AG09319 (cell line): ENCODE data around the gene SLC25A22.

Source experiments
- DNase-seq: peaks from one replicate; pipeline ENCODE4 v3.0.0-alpha.2; 2010; ENCODE audit warnings: low read depth; ENCODE audit errors: extremely low read depth
- CTCF ChIP-seq: IDR thresholded peaks from 2 replicates; pipeline ENCODE4 v1.5.1; 2011; ENCODE audit warnings: low read depth, mild to moderate bottlenecking, inconsistent platforms, low read length, moderate library complexity

Gene SLC25A22

GRCh38 chr11:833849-834311 is 35.8 kb upstream of the SLC25A22 start:
- no peak for DNase-seq
- no peak for TF ChIP-seq CTCF

- no peak for DNase-seq
- TF ChIP-seq CTCF: no peak
These were observed 35.2 kb upstream of the SLC25A22 start for GRCh38 chr11:833114-833791.

- no peak for TF ChIP-seq CTCF
- no peak for DNase-seq
These were observed 34.5 kb upstream of the SLC25A22 start, which contains the start of gene CD151 for GRCh38 chr11:832529-833113. Gene CD151 (plus strand): TSS chr11:832952. CDS start chr11:836070, 3,118 bp downstream.

- no peak for TF ChIP-seq CTCF
- no peak for DNase-seq
These were observed 34.0 kb upstream of the SLC25A22 start for GRCh38 chr11:831961-832528.

GRCh38 chr11:831118-831864 is 33.2 kb upstream of the SLC25A22 start:
- no peak for TF ChIP-seq CTCF
- DNase-seq: no peak

GRCh38 chr11:830295-831117 is 32.4 kb upstream of the SLC25A22 start:
- DNase-seq: no peak
- TF ChIP-seq CTCF: no peak
